HepG2 (cell line): ENCODE data around the gene TEKT3. TPM values are rescaled to one million over a fixed set of nuclear protein-coding genes. Genes with fewer than 3 reads are reported as not detected.

Source experiments
- ATAC-seq: fragments of 200-7000 bp; cut with Tn5 transposase; 3 replicates; pipeline ENCODE4 v1.9.1; 2020; ENCODE audit warnings: mild to moderate bottlenecking, moderate library complexity
- BruUV-seq: library from RNA; stranded (reverse); fragments of 400-500 nt; replicated peaks from 2 replicates; lab custom pipeline; 2021; lab: Mats Ljungman, UMichigan
- CTCF ChIA-PET: fragments of 300-600 bp; formaldehyde crosslinking; extraction: SDS; loops from one replicate; lab custom pipeline; 2021; ENCODE audit warnings: low total read pairs, inconsistent platforms, low intra/inter-chr PET ratio; lab: Yijun Ruan, JAX
- POLR2A ChIA-PET: fragments of 350-600 bp; sonication (Branson Sonifier 250); formaldehyde crosslinking; loops from one replicate; lab custom pipeline; 2020; ENCODE audit warnings: antibody characterized with exemption, inconsistent platforms; lab: Yijun Ruan, JAX
- DNase-seq: peaks from one replicate; pipeline ENCODE4 v3.0.0-alpha.2; 2015; ENCODE audit warnings: low spot score
- FAIRE-seq: peaks from 3 replicates; lab custom pipeline; 2011; peaks lifted over from hg19 to GRCh38; lab: Jason Lieb, UNC
- H2AFZ ChIP-seq: one replicate; pipeline ENCODE4 v1.6.1; 2011; ENCODE audit warnings: low read length, inconsistent platforms
- H3K27ac ChIP-seq: fragments of 300-600 bp; 3 replicates; pipeline ENCODE4 v1.8.0; 2011; ENCODE audit warnings: mixed run types, mild to moderate bottlenecking, mixed read lengths, low read length, inconsistent platforms; ENCODE audit not compliant: insufficient read depth; ENCODE audit errors: extremely low read length
- H3K27me3 ChIP-seq, 2 experiments: fragments of 200-600 bp in 1 of 2; 2 replicates in 1 of 2; 3 replicates in 1 of 2; pipeline versions ENCODE4 v1.6.0 to v1.8.0; 2011; ENCODE audit warnings: low read length in 2 of 2, mild to moderate bottlenecking in 2 of 2, moderate library complexity in 2 of 2, inconsistent platforms in 1 of 2; ENCODE audit not compliant: insufficient read depth in 2 of 2, control insufficient read depth in 1 of 2
- H3K36me3 ChIP-seq, 2 experiments: fragments of 200-600 bp in 1 of 2; replicated peaks in 1 of 2; 2 replicates in 1 of 2; 3 replicates in 1 of 2; pipeline versions ENCODE4 v1.5.1 to v1.8.0; 2011; ENCODE audit warnings: low read length in 2 of 2, inconsistent platforms in 1 of 2; ENCODE audit not compliant: insufficient read depth in 2 of 2, control insufficient read depth in 1 of 2
- H3K4me1 ChIP-seq: 2 replicates; pipeline ENCODE4 v1.5.1; 2012; ENCODE audit warnings: low read length, inconsistent platforms; ENCODE audit not compliant: insufficient read depth
- H3K4me2 ChIP-seq: 2 replicates; pipeline ENCODE4 v1.6.0; 2011; ENCODE audit warnings: low read depth, low read length, inconsistent platforms
- H3K4me3 ChIP-seq, 3 experiments: fragments of 200-600 bp in 1 of 3; sonication (generic), shearing (Covaris generic) in 1 of 3; replicated peaks in 1 of 3; 2 replicates each; pipeline ENCODE4 v1.5.1; 2011 to 2016; ENCODE audit warnings: low read length in 3 of 3, inconsistent platforms in 2 of 3, low read depth in 2 of 3, mild to moderate bottlenecking in 2 of 3, control low read depth in 1 of 3, mixed read lengths in 1 of 3; ENCODE audit not compliant: insufficient read depth in 1 of 3
- H3K79me2 ChIP-seq: one replicate; pipeline ENCODE4 v1.6.1; 2011; ENCODE audit warnings: low read length, inconsistent platforms; ENCODE audit not compliant: insufficient read depth
- H3K9ac ChIP-seq: 2 replicates; pipeline ENCODE4 v1.6.0; 2011; ENCODE audit warnings: mild to moderate bottlenecking, low read depth, low read length, inconsistent platforms; ENCODE audit not compliant: insufficient read depth
- H3K9me3 ChIP-seq: 2 replicates; pipeline ENCODE4 v1.5.1; 2012; ENCODE audit warnings: mild to moderate bottlenecking, low read length
- H4K20me1 ChIP-seq: 2 replicates; pipeline ENCODE4 v1.6.0; 2011; ENCODE audit warnings: inconsistent platforms, mild to moderate bottlenecking, low read length, moderate library complexity; ENCODE audit not compliant: insufficient read depth
- CBX5 ChIP-seq: sonication (generic); formaldehyde crosslinking; IDR thresholded peaks from 2 replicates; pipeline ENCODE4 v1.4.0; 2020; ENCODE audit warnings: missing genetic modification reagents, borderline replicate concordance
- CEBPG ChIP-seq: IDR thresholded peaks from 2 replicates; pipeline ENCODE4 v1.6.1; 2016
- DNMT3B ChIP-seq: conservative IDR thresholded peaks from 2 replicates; pipeline ENCODE4 v1.6.1; 2016; ENCODE audit warnings: missing biosample characterization, control low read depth
- HNF4A ChIP-seq: sonication (generic); formaldehyde crosslinking; IDR thresholded peaks from 2 replicates; pipeline ENCODE4 v1.4.0; 2020; ENCODE audit warnings: missing genetic modification reagents
- HOXD1 ChIP-seq: sonication (generic); formaldehyde crosslinking; IDR thresholded peaks from 2 replicates; pipeline ENCODE4 v1.5.0; 2020; ENCODE audit warnings: missing genetic modification reagents
- MIER3 ChIP-seq: IDR thresholded peaks from 2 replicates; pipeline ENCODE4 v1.6.1; 2016; ENCODE audit warnings: missing compliant biosample characterization, borderline replicate concordance
- REXO4 ChIP-seq: sonication (generic); formaldehyde crosslinking; IDR thresholded peaks from 2 replicates; pipeline ENCODE4 v1.8.0; 2022; ENCODE audit warnings: missing genetic modification reagents, mild to moderate bottlenecking, borderline replicate concordance
- SP2 ChIP-seq: sonication (generic); formaldehyde crosslinking; IDR thresholded peaks from 2 replicates; pipeline ENCODE4 v1.5.1; 2020; ENCODE audit warnings: mild to moderate bottlenecking, missing genetic modification reagents
- ZNF281 ChIP-seq: sonication (generic); formaldehyde crosslinking; IDR thresholded peaks from 2 replicates; pipeline ENCODE4 v1.4.0; 2020; ENCODE audit warnings: missing genetic modification reagents, borderline replicate concordance
- ZNF34 ChIP-seq: sonication (generic); formaldehyde crosslinking; IDR thresholded peaks from 2 replicates; pipeline ENCODE4 v1.4.0; 2020; ENCODE audit warnings: mild to moderate bottlenecking, missing genetic modification reagents, borderline replicate concordance
- ZNF644 ChIP-seq: IDR thresholded peaks from 2 replicates; pipeline ENCODE4 v1.6.1; 2016; ENCODE audit warnings: low read depth
- ZNF777 ChIP-seq: sonication (generic); formaldehyde crosslinking; IDR thresholded peaks from 2 replicates; pipeline ENCODE4 v1.4.0; 2020; ENCODE audit warnings: missing genetic modification reagents
- ZNF780A ChIP-seq: sonication (generic); formaldehyde crosslinking; IDR thresholded peaks from 2 replicates; pipeline ENCODE4 v1.8.0; 2022; ENCODE audit warnings: mild to moderate bottlenecking, missing genetic modification reagents, moderate library complexity
- WGBS: methylation state at CpG from one replicate; pipeline ENCODE4 v1.1.6; 2017; ENCODE audit warnings: low lambda C conversion rate; 5-methylcytosine and 5-hydroxymethylcytosine counted together
- in situ Hi-C: cut with HindIII; loops from 2 replicates; pipeline ENCODE4 v1.10.0; 2017; ENCODE audit warnings: low pct_unique_long_range_greater_than_20kb; ENCODE audit not compliant: extremely low pct_ligation_motif_present
- intact Hi-C: fragments of 100-400 bp; cut with micrococcal nuclease; formaldehyde crosslinking; loops from one replicate; pipeline ENCODE4 v1.10.0; 2022; ENCODE audit not compliant: unreplicated experiment
- polyA plus RNA-seq, 8 experiments: library from polyadenylated mRNA; depleted of rRNA in 3 of 8; stranded (reverse) in 7 of 8; unstranded in 1 of 8; fragments of >200 nt; fragmentation: Illumina TruSeq in 4 of 8; extraction: Trizol in 4 of 8; gene quantifications; 2 replicates each; pipeline versions ENCODE4 v1.2.1 to v1.2.3, GENCODE V29; 2011 to 2016; ENCODE audit warnings: low read depth in 4 of 8, missing spikeins in 1 of 8, mixed read lengths in 1 of 8; ENCODE audit not compliant: insufficient read depth in 1 of 8
- total RNA-seq, 5 experiments: library from RNA; depleted of rRNA; stranded (reverse); fragments of >200 nt; fragmentation: Illumina TruSeq; extraction: Trizol; gene quantifications; 2 replicates each; pipeline ENCODE4 v1.2.3, GENCODE V29; 2016; ENCODE audit warnings: low read depth in 1 of 5
- TF ChIP-seq, protein P1 (sequence below): sonication (generic); formaldehyde crosslinking; IDR thresholded peaks from 2 replicates; pipeline ENCODE4 v1.4.0; 2020; ENCODE audit warnings: missing genetic modification reagents, borderline replicate concordance
- TF ChIP-seq, protein P2 (sequence below): sonication (generic); formaldehyde crosslinking; IDR thresholded peaks from 2 replicates; pipeline ENCODE4 v1.5.1; 2020; ENCODE audit warnings: missing genetic modification reagents, mild to moderate bottlenecking, borderline replicate concordance

The TEKT3 gene
- total and polyA plus RNA-seq, 2 of the 13 experiments (the other 11 are each of a cell fraction or from before 2014, with no cell fraction given): 0.58 to 0.82 TPM

- no peak overlapping the region for H2AFZ ChIP-seq
- 74% methylated on average over 3 of the region's 3 CpGs for WGBS
- DNase-seq (no peak), ATAC-seq (no peak), FAIRE-seq (no peak)
- intact Hi-C loops: no loop called here
- H3K4me1 ChIP-seq: no peaks in the 10 kb centered on the region
- H3K9ac ChIP-seq: no peak overlapping the region
- no peak overlapping the region for H3K27ac ChIP-seq
- H3K36me3 ChIP-seq: no peaks in the 10 kb centered on the region
- H3K79me2 ChIP-seq: no peaks in the 10 kb centered on the region
- H3K9me3 ChIP-seq: no peaks in the 10 kb centered on the region
- ChIA-PET CTCF (no interaction called here), POLR2A (no interaction called here)
- no peak overlapping the region for H3K4me2 ChIP-seq
- H3K27me3 ChIP-seq: peaks cover 2 to 3% of the 10 kb centered on the region in 2 experiments; a peak in 1 of 5 replicates
- in situ Hi-C loops: loop anchor here (10.0 kb wide), 1 partner anchor 63 kb away; the partner anchor contains the start of gene TEKT3
- no peak overlapping the region for H3K4me3 ChIP-seq
- BruUV-seq: no TSS peak
- H4K20me1 ChIP-seq: no peaks in the 10 kb centered on the region
- TF ChIP-seq CEBPG (CRISPR knock-in tag) (0 out of 2 replicates have a peak, but pooled peaks have one; percentile 27), ZNF777 (CRISPR knock-in tag) (no peak), ZNF644 (CRISPR knock-in tag) (peak; percentile 56; the same call in 1 of the 2 replicates), ZNF34 (no peak), DNMT3B (CRISPR knock-in tag) (no peak), MIER3 (CRISPR knock-in tag) (no peak), SP2 (no peak), HOXD1 (CRISPR knock-in tag) (no peak), REXO4 (CRISPR knock-in tag) (no peak), CBX5 (CRISPR knock-in tag) (no peak), HNF4A (CRISPR knock-in tag) (peak; percentile 23; the same call in 1 of the 2 replicates), ZNF780A (no peak), ZNF281 (CRISPR knock-in tag) (no peak)
- TF ChIP-seq, protein P1, sequence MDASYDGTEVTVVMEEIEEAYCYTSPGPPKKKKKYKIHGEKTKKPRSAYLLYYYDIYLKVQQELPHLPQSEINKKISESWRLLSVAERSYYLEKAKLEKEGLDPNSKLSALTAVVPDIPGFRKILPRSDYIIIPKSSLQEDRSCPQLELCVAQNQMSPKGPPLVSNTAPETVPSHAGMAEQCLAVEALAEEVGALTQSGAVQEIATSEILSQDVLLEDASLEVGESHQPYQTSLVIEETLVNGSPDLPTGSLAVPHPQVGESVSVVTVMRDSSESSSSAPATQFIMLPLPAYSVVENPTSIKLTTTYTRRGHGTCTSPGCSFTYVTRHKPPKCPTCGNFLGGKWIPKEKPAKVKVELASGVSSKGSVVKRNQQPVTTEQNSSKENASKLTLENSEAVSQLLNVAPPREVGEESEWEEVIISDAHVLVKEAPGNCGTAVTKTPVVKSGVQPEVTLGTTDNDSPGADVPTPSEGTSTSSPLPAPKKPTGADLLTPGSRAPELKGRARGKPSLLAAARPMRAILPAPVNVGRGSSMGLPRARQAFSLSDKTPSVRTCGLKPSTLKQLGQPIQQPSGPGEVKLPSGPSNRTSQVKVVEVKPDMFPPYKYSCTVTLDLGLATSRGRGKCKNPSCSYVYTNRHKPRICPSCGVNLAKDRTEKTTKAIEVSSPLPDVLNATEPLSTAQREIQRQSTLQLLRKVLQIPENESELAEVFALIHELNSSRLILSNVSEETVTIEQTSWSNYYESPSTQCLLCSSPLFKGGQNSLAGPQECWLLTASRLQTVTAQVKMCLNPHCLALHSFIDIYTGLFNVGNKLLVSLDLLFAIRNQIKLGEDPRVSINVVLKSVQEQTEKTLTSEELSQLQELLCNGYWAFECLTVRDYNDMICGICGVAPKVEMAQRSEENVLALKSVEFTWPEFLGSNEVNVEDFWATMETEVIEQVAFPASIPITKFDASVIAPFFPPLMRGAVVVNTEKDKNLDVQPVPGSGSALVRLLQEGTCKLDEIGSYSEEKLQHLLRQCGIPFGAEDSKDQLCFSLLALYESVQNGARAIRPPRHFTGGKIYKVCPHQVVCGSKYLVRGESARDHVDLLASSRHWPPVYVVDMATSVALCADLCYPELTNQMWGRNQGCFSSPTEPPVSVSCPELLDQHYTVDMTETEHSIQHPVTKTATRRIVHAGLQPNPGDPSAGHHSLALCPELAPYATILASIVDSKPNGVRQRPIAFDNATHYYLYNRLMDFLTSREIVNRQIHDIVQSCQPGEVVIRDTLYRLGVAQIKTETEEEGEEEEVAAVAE: no peak
- TF ChIP-seq, protein P2, sequence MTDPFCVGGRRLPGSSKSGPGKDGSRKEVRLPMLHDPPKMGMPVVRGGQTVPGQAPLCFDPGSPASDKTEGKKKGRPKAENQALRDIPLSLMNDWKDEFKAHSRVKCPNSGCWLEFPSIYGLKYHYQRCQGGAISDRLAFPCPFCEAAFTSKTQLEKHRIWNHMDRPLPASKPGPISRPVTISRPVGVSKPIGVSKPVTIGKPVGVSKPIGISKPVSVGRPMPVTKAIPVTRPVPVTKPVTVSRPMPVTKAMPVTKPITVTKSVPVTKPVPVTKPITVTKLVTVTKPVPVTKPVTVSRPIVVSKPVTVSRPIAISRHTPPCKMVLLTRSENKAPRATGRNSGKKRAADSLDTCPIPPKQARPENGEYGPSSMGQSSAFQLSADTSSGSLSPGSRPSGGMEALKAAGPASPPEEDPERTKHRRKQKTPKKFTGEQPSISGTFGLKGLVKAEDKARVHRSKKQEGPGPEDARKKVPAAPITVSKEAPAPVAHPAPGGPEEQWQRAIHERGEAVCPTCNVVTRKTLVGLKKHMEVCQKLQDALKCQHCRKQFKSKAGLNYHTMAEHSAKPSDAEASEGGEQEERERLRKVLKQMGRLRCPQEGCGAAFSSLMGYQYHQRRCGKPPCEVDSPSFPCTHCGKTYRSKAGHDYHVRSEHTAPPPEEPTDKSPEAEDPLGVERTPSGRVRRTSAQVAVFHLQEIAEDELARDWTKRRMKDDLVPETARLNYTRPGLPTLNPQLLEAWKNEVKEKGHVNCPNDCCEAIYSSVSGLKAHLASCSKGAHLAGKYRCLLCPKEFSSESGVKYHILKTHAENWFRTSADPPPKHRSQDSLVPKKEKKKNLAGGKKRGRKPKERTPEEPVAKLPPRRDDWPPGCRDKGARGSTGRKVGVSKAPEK (CRISPR knock-in tag): no peak
These were observed 59.5 kb downstream of the TEKT3 start for GRCh38 chr17:15281909-15282308.
